ENCODE measurements around the gene CDYL. TPM values are rescaled to one million over a fixed set of nuclear protein-coding genes. Genes with fewer than 3 reads are reported as not detected.

Gene CDYL
- polyA plus RNA-seq, 12 donors = 16.9 to 30.6 (median 21.3) TPM; not detected in 1

DNA sequence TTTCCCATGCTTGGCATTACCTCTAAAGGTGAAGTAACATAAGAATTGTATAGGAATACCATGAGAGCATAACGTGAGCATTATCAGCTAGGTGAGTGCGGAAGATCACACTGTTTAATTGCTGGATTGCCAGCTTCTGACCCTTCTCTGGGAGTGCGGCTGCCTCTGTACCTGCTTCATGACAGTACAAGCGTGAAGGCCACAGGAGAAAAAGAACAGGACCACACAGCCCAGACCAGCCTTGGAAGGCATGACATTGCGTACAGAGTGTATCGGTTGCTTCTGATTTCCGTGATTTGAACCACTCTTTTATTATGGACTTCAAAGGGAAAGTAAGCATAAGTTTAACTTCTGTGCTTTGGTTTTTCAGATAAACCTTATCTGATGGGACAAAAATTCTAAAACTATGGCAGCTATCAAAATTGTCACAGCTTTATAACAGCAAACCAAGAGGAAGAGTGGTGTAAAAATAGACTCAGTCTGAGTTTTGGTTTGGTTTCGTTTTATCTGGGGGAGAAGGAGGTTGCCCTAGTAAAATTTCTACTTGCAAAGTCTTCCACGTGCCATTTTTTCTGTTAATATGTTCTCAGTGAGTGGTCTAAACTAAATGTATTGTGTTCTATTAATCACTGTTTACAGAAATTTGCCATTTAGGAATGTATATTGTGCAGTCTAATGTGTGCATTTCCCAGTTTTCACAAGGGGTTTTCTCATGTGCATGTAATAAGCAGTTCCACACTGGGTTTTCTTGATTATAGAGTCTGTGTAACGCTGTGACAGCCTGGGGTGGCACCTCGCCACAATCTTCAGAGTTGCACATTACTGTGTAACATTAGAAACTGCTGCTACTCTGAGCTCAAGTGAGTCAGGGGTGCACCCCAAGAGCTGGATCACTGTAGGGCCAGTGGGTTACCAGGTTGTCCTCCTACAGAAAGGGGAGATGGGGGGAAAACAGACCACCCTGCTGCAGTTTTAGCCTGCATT, 130.4 kb downstream of the CDYL start:
- no peak for DNase-seq

- no peak for DNase-seq
Measured at GRCh38 chr6:4907602-4908001, 131.4 kb downstream of the CDYL start.

DNA sequence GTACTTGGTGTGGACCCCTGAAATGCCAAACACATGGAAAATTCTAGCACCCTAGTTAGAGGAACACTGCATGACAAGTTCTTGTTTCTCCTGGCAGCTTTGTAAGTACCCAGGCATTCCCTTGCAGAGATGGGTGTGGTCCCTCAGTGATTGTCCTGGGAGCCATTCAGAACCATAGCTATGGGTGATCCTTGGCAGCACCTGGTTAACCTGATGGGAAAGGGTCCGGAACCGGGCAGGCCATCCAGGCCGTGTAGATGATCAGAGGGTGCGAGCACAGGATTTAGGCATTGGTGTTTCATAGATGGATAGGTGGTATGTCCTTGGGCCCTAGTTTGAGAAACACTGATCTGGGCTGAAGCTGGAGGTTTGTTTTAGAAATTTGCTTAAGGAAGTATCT, 131.9 kb downstream of the CDYL start:
- no peak for DNase-seq

- DNase-seq = no peak
Measured at GRCh38 chr6:4909063-4909706, 133.0 kb downstream of the CDYL start.

DNA sequence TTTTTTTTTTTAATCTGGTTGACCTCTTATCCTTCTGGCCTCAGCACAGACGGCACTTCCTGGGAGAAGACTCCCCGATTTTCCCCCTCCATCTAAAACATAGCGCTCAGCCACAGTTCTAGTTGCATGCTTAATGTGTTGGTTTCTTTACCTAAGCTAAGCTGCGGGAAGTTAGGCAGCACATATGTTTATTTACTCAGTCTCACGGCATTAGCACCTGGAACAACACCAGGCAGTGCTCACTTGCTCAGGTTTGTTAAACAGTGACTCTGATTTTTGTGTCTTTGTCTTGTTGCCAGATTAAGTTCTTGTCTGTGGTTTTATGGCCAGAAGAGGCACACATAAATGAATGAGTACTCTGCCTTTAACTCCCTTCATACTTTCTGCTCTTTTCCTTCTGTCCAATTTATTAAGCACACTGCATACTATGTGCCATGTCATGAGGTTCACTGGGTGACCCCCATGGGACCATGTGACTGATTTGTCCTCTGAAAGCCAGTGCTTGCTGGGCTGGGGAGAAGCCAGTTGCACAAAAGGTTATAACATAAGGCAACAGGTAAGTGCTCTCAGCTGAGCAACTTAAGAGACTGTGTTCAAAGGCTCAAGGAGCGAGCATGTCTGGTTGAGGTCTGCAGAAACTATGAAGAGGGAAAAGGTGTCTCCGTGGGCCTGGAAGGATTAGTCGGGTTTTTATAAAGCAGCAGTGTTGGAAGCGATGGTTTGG, 134.0 kb downstream of the CDYL start:
- no peak for DNase-seq

DNA sequence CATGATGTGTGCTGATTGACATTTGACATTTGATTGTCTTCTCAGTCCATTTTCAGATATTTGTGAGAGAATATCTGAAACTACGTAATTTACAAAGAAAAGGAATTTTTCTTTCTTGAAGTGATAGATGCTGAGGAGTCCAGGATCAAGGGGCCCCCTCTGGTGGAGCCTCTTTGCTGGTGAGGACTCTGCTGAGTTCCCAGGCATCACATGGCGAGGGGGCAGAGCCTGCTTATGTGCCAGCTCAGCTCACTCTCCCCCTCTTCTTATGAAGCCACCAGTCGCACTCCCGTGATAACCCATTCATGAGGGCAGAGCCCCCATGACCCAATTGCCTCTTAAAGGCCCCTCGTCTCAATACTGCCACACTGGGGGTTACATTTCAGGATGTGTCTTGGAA, 136.4 kb downstream of the CDYL start:
- DNase-seq = no peak

DNA sequence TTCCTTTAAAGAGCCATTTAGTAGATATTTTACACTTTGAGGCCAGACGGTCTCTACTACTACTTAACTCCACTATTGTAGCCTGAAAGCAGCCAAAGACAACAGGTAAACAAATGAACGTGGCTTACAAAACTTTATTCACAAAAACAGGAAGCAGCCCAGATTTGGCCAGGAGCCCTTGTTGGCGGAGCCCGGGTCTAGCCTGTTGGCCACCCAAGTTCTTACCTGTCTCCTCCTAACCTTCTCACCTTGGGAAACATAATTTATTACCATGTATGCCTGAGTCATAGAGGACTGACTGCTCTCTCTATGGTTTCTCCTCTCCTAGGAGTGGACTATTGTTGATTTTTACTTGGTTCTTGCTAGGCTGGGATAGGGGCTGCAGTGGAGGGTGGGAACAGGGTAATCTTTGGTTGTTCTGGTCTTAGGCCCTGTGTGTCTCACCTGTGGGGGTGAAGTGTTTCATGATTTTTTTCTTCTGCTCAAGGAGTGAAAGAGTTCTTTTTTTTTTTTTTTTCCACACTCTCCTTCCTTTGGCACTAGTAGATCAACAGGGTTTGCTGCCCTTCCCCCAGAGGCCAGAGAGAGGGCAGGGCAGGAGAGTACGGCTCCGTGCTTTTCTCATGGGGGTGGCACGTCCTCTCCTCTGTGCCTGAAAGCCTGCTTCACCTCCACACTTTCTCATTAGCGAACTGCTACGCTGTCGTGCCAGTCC, 137.7 kb downstream of the CDYL start:
- DNase-seq = no peak

GRCh38 chr6:4914420-4915159, 138.4 kb downstream of the CDYL start:
- peak; percentile 18 for DNase-seq

DNA sequence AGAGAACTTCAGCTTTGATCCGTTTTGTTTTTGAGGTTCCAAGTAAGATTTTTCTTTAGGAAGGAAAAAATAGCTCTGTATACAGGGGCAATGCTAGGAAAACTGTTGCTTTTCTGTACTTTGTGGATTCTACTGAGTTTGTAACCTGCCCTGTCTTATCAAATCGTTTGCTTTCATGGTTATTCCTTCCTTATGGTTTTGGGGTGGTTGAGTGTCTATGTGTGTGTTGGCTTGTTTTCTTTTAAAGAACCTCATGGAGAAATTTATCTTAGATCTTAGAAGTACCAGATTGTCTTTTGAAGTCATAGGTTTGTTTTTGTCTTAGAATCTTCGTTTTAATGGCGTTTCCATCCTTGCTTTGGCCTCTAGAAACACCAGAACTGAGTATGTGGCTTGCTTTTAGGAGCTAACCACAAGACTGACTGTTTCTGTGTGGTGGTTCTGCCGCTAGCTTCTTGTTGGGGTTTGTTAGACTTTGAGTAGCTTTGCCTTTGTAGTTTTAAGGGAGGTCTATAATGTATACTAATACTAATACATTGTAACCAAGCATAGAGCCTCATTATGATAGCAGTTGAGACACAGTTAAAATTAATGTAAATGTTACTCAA, 140.9 kb downstream of the CDYL start:
- no peak for DNase-seq

GRCh38 chr6:4920914-4921410, 144.8 kb downstream of the CDYL start:
- DNase-seq = no peak

GRCh38 chr6:4922488-4923037, 146.4 kb downstream of the CDYL start:
- no peak for DNase-seq

- no peak for DNase-seq
Measured at GRCh38 chr6:4923081-4923480, 146.9 kb downstream of the CDYL start.

DNA sequence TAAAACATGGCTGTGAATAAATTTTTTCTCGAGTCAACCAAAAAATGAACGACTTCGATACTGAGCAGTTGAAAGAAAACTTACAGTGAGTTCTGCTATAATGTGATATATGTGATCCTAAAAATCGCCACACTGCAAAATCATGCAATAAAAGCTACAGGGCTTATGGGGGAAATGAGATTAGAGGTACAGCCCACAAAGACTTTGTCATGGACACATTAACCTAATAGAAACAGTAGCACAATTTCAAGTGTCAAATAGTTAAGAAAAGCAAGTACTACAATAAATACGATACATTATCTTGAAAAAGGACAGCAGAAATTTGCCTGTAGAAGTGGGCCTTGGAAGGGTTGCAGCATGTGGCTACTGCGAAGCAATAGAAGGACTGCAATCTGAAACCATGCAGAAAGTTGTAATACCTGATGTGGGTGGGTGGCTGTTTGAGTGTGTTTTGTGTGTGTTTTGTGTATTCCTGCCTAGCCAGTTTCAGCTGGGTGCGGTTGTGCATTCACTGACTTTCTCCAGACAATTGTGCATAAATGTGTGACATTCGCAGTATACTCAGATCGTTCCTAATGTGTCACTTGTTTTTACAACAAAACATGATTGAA, 148.6 kb downstream of the CDYL start:
- no peak for DNase-seq

DNA sequence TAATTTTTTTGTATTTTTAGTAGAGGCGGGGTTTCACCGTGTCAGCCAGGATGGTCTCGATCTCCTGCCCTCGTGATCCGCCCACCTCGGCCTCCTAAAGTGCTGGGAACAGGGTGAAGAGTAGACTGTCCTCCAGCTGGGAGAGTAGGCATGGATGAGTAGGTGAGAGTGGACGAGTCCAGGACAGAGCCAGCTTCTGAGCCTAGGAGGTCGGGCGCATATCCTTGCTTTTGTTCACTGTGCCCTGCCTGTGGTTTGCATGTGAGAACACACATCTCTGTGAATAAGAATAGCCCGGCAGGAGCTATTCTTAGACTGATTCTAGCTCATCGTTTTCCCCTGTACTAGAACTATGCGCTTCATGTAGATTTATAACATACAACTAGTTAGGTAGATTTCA, 149.4 kb downstream of the CDYL start:
- DNase-seq = no peak

DNA sequence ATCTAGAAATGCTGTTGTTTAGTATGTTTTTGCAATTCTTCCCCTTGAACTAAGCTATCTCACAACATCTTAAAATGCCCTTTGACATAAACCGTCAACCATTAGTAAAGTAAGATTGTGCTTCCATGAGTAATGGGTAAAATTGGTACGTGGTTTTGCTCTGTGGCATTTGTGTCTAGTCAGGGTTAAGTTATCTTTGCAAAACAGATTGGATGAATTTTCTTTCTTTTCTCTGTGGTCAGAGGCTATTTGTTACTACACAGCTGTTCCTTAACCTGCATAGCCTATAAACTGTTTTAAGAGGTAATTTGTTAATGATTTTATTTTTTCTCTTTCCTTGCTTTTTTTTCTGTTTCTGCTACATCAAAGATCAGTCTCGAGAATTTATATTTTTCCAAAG, 152.2 kb downstream of the CDYL start:
- no peak for DNase-seq

- DNase-seq = no peak
Measured at GRCh38 chr6:4929097-4929718, 153.0 kb downstream of the CDYL start.

GRCh38 chr6:4930025-4930691, 154.0 kb downstream of the CDYL start:
- no peak for DNase-seq

DNA sequence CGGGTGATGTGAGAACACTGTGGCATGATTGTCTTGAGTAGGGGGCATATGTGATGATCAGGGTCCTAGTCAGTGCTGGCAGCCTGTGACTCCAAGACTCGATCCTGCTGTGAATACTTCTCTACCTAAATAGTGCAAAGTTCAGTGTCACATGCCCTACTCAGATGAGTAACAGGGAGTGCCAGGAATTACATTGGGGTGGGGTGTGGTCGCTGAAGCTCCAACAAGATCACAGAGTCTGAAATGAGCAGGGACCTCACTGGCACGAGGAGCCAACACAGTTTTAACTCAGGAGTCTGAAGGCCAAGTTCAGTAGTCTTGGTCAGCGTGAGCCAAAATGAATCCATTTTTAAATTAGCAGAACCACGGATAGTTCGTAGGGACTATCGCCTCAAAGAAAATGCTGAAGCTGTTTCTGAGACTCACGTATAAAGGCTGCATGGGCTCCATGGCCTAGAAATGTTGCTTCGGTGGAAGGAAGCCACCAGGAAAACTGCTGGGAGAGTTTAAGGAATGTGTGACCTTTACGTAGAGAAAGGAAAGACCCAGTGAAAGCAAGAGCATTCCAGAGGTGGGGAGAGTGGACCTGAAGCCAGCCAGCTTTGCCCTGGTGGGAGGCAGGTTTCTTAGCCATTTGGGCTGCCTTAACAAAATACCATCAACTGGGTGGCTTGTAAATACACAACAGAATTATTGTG, 155.5 kb downstream of the CDYL start:
- no peak for DNase-seq
